ENCODE results near the gene AKT2. TPM values are rescaled to one million over a fixed set of nuclear protein-coding genes. Genes with fewer than 3 reads are reported as not detected.

AKT2 gene
- total RNA-seq, 1 donor from 2014 or later = 89.8 TPM

DNA sequence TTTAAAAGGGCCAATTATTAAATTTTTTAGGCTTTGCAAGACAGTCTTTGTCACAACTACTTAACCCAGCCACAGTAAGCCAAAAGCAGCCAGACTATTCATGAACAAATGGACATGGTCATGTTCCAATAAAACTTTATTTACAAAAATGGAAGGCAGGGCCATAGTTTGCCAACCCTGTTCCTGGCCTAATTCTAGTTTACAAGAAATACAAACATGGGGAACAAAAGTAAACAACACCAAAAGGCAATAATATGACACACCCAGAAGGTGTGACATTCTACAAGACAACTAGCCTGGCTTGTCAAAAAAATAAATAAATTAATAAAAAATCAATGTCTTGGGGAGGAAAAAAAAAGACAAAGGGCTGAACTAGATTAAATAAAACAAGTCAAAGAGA is 33.9 kb downstream of the AKT2 start:
- no peaks in the 10 kb centered on the region for H3K9me3 Mint-ChIP-seq (ENCODE audit: unreplicated experiment)
- peaks cover 40% of the 10 kb centered on the region for H3K36me3 Mint-ChIP-seq (ENCODE audit: low read depth, unreplicated experiment)
- no peak overlapping the region for H3K27ac Mint-ChIP-seq (ENCODE audit: unreplicated experiment)
- TF ChIP-seq, protein P1, sequence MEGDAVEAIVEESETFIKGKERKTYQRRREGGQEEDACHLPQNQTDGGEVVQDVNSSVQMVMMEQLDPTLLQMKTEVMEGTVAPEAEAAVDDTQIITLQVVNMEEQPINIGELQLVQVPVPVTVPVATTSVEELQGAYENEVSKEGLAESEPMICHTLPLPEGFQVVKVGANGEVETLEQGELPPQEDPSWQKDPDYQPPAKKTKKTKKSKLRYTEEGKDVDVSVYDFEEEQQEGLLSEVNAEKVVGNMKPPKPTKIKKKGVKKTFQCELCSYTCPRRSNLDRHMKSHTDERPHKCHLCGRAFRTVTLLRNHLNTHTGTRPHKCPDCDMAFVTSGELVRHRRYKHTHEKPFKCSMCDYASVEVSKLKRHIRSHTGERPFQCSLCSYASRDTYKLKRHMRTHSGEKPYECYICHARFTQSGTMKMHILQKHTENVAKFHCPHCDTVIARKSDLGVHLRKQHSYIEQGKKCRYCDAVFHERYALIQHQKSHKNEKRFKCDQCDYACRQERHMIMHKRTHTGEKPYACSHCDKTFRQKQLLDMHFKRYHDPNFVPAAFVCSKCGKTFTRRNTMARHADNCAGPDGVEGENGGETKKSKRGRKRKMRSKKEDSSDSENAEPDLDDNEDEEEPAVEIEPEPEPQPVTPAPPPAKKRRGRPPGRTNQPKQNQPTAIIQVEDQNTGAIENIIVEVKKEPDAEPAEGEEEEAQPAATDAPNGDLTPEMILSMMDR (IDR thresholded peaks at IDR 0.05; ENCODE audit: unreplicated experiment) = no peak
- no peaks in the 10 kb centered on the region for H3K4me1 Mint-ChIP-seq (ENCODE audit: unreplicated experiment)
- no peak overlapping the region for H3K4me3 Mint-ChIP-seq (ENCODE audit: unreplicated experiment)
- peaks cover 6% of the 10 kb centered on the region for H3K27me3 Mint-ChIP-seq (ENCODE audit: unreplicated experiment)
- no peak for DNase-seq (ENCODE audit: low spot score)

DNA sequence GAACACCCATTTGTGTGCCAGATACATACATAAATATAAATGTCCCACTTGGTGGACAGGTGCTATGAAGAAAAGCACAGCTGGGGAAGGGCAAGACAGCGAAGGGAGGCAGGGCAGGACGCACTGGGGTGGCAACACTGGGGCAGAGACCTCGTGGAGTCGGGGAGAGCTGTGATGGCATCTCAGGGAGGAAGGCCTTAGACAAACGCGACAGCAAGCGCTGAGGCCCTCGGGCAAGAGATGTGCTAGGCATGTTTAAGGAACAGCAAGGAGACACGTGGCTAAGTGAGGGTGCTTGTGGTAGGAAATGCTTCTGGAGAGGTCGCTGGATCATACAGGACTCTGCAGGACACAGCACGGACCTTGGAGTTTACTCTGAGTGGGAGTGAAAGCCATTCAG is 35.4 kb downstream of the AKT2 start:
- TF ChIP-seq, protein P1 (IDR thresholded peaks at IDR 0.05; ENCODE audit: unreplicated experiment) = no peak
- H3K9me3 Mint-ChIP-seq (ENCODE audit: unreplicated experiment) = no peaks in the 10 kb centered on the region
- peaks cover 28% of the 10 kb centered on the region for H3K36me3 Mint-ChIP-seq (ENCODE audit: low read depth, unreplicated experiment)
- no peak overlapping the region for H3K27ac Mint-ChIP-seq (ENCODE audit: unreplicated experiment)
- no peak for DNase-seq (ENCODE audit: low spot score)
- H3K4me1 Mint-ChIP-seq (ENCODE audit: unreplicated experiment) = no peaks in the 10 kb centered on the region
- H3K27me3 Mint-ChIP-seq (ENCODE audit: unreplicated experiment) = peaks cover 4% of the 10 kb centered on the region
- H3K4me3 Mint-ChIP-seq (ENCODE audit: unreplicated experiment) = peak overlapping the region; percentile 65

DNA sequence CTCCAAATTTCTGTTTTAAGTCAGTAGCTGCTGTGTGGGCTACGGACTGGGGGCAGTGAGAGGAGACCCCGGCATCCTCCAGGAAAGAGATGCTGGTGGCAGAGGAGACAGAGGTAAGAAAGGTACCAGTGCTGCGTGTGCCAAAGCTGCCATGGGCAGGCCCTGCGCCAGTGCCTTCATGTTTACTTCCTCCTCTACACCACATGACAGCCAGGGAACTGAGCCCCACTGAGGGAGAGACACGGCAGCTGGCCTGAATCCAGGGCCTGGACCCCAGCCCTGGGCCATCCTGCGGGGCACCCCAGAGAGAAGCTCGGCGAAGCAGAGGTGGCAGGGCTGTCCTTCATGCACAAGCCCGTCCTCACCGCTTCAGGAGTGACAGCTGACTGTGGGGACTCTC is 35.9 kb downstream of the AKT2 start:
- no peak for DNase-seq (ENCODE audit: low spot score)
- H3K27ac Mint-ChIP-seq (ENCODE audit: unreplicated experiment) = no peak overlapping the region
- H3K27me3 Mint-ChIP-seq (ENCODE audit: unreplicated experiment) = peaks cover 4% of the 10 kb centered on the region
- H3K4me1 Mint-ChIP-seq (ENCODE audit: unreplicated experiment) = no peaks in the 10 kb centered on the region
- H3K9me3 Mint-ChIP-seq (ENCODE audit: unreplicated experiment) = no peaks in the 10 kb centered on the region
- no peak overlapping the region for H3K4me3 Mint-ChIP-seq (ENCODE audit: unreplicated experiment)
- peaks cover 26% of the 10 kb centered on the region for H3K36me3 Mint-ChIP-seq (ENCODE audit: low read depth, unreplicated experiment)
- TF ChIP-seq, protein P1 (IDR thresholded peaks at IDR 0.05; ENCODE audit: unreplicated experiment) = no peak

DNA sequence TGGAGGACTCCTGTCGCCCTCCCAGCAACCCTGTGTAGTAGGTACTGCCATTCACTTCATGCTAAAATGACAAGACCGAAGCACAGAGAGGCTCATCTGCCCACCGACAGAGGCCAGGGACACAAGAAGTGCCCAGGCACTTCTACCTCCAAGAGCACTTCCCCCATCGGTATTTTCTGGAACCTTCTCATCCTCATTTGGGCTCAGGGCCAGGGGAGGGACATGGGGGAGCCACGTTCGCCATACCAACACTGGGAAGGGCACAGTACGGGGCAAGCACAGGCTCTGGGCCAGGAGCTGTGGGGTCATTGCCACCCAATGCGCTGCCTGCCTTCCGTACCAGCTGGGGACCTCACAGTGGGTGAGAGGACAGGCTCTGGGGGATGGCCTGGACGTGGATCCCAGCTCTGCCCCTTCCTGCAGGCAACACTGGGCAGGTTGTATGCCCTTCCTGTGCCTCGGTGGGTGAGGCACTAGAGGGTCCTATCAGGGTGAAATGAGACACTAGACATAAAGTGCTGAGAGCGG is 37.3 kb downstream of the AKT2 start:
- no peaks in the 10 kb centered on the region for H3K9me3 Mint-ChIP-seq (ENCODE audit: unreplicated experiment)
- H3K36me3 Mint-ChIP-seq (ENCODE audit: low read depth, unreplicated experiment) = peaks cover 21% of the 10 kb centered on the region
- H3K4me1 Mint-ChIP-seq (ENCODE audit: unreplicated experiment) = no peaks in the 10 kb centered on the region
- no peak overlapping the region for H3K4me3 Mint-ChIP-seq (ENCODE audit: unreplicated experiment)
- TF ChIP-seq, protein P1 (IDR thresholded peaks at IDR 0.05; ENCODE audit: unreplicated experiment) = no peak
- DNase-seq (ENCODE audit: low spot score) = no peak
- H3K27me3 Mint-ChIP-seq (ENCODE audit: unreplicated experiment) = peaks cover 4% of the 10 kb centered on the region
- no peak overlapping the region for H3K27ac Mint-ChIP-seq (ENCODE audit: unreplicated experiment)

DNA sequence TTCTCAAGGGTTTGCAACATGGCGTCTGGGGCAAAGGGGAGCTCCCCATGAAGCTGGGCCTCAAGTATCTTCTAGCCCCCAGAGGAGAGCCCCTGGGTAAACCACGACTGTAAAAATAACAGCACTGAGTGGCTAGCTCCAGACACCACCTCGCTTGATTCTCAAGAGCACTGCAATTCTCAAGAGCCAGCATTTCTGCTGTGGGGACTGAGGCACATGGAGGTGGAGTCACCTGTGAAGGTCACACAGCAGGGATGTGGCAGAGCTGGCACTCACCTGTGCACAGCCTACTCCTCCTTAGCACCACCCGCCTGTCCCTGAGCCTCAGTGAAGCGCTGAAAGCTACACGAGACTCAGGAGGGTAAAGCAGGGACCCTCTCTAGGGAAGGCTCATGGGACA is 38.0 kb downstream of the AKT2 start:
- no peak for DNase-seq (ENCODE audit: low spot score)
- H3K36me3 Mint-ChIP-seq (ENCODE audit: low read depth, unreplicated experiment) = peaks cover 15% of the 10 kb centered on the region
- no peak overlapping the region for H3K4me3 Mint-ChIP-seq (ENCODE audit: unreplicated experiment)
- TF ChIP-seq, protein P1 (IDR thresholded peaks at IDR 0.05; ENCODE audit: unreplicated experiment) = no peak
- peaks cover 2% of the 10 kb centered on the region for H3K27me3 Mint-ChIP-seq (ENCODE audit: unreplicated experiment)
- H3K9me3 Mint-ChIP-seq (ENCODE audit: unreplicated experiment) = no peaks in the 10 kb centered on the region
- no peak overlapping the region for H3K27ac Mint-ChIP-seq (ENCODE audit: unreplicated experiment)
- no peaks in the 10 kb centered on the region for H3K4me1 Mint-ChIP-seq (ENCODE audit: unreplicated experiment)

All from endothelial cell (in vitro differentiated cells).